ENCODE data around the gene GLRX5. TPM values are rescaled to one million over a fixed set of nuclear protein-coding genes. Genes with fewer than 3 reads are reported as not detected.

The GLRX5 gene
- total RNA-seq, 1 donor from 2014 or later: 38.9 TPM

DNA sequence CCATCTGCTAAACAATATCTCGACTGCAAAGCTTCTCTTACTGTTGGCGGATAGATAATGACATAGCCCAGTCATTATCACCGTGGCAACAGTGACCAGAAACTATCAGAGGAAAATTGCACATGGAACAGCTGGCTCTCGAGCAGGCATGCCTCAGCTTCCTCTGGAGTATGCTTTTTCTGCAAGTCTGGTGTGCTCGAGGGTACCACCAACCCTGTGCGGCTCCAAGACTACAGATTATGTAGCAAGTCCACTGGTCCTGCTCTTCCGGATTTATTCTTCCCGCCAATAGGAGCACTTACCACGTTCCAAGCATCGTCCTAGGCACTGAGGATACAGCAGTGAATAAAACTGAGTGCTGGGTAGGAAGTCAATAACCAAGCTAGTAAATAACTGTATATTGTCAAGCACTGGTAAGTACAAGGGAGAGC, 1.4 kb upstream of the GLRX5 start:
- Mint-ChIP-seq H3K36me3 (ENCODE audit: unreplicated experiment) (no peaks in the 10 kb centered on the region), H3K27me3 (ENCODE audit: unreplicated experiment) (peaks cover 5% of the 10 kb centered on the region), H3K4me1 (ENCODE audit: low read depth, unreplicated experiment) (peaks cover 35% of the 10 kb centered on the region), H3K9me3 (ENCODE audit: unreplicated experiment) (no peaks in the 10 kb centered on the region), H3K4me3 (ENCODE audit: unreplicated experiment) (peak overlapping the region; percentile 91), H3K27ac (ENCODE audit: unreplicated experiment) (peak overlapping the region; percentile 89)
- DNase-seq: no peak
- TF ChIP-seq, protein P1, sequence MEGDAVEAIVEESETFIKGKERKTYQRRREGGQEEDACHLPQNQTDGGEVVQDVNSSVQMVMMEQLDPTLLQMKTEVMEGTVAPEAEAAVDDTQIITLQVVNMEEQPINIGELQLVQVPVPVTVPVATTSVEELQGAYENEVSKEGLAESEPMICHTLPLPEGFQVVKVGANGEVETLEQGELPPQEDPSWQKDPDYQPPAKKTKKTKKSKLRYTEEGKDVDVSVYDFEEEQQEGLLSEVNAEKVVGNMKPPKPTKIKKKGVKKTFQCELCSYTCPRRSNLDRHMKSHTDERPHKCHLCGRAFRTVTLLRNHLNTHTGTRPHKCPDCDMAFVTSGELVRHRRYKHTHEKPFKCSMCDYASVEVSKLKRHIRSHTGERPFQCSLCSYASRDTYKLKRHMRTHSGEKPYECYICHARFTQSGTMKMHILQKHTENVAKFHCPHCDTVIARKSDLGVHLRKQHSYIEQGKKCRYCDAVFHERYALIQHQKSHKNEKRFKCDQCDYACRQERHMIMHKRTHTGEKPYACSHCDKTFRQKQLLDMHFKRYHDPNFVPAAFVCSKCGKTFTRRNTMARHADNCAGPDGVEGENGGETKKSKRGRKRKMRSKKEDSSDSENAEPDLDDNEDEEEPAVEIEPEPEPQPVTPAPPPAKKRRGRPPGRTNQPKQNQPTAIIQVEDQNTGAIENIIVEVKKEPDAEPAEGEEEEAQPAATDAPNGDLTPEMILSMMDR (IDR thresholded peaks at IDR 0.05; ENCODE audit: partially characterized antibody, unreplicated experiment): no peak

DNA sequence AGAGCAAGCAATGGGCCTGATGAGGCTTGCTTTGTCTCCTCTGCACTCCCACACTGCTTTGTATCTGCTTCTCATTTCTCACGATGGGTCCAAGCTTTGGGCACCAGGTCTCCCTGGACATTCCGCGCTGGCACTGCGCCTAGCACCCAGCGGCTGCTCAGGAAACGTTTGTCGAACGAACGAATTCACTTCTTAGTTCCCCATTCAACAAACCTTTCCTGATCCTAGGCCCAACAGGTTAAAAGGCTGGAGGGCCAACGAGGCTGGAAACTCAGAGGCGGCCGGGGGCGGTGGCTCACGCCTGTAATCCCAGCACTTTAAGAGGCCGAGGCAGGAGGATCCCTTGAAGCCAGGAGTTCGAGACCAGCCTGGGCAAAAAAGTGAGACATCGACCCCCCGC, 1.0 kb upstream of the GLRX5 start:
- no peak for DNase-seq
- Mint-ChIP-seq H3K4me3 (ENCODE audit: unreplicated experiment) (peak overlapping the region; percentile 91), H3K27me3 (ENCODE audit: unreplicated experiment) (peaks cover 5% of the 10 kb centered on the region), H3K9me3 (ENCODE audit: unreplicated experiment) (no peaks in the 10 kb centered on the region), H3K36me3 (ENCODE audit: unreplicated experiment) (no peaks in the 10 kb centered on the region), H3K27ac (ENCODE audit: unreplicated experiment) (peak overlapping the region; percentile 89), H3K4me1 (ENCODE audit: low read depth, unreplicated experiment) (peaks cover 36% of the 10 kb centered on the region)
- TF ChIP-seq, protein P1 (IDR thresholded peaks at IDR 0.05; ENCODE audit: partially characterized antibody, unreplicated experiment): no peak

DNA sequence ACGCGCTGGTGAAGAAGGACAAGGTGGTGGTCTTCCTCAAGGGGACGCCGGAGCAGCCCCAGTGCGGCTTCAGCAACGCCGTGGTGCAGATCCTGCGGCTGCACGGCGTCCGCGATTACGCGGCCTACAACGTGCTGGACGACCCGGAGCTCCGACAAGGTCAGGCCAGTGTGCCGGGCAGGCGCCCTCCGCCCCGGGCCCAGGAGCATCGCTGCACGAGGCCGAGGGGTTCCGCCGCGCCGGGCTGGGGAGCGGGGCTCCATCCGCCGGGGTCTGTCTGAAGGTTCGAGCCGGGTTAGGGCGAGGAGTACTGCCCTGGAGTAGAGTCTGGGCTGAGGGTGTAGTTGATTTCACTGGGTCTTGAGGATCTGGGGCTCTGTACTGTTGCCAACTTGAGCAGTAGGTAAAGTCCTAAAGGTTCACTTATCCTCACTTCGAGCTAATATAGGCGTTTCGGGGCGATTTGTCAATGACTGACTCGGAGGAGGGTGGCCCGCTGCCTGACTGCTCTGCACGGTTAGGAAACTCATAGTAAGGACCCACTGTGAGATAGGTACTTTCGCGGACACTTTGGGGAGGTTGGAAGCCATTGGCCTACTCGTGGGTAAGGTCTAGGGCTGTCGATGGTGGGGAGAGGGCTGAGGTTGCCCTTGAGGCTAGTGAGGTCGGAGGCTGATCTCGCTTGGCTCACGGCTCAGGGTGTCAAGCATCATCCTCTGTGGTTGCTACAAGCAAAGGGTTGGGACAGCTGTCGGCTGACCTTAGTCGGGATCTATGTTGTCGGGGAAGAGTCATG, 574 bp downstream of the GLRX5 start:
- Mint-ChIP-seq H3K27ac (ENCODE audit: unreplicated experiment) (peak overlapping the region; percentile 93), H3K4me1 (ENCODE audit: low read depth, unreplicated experiment) (peaks cover 36% of the 10 kb centered on the region), H3K4me3 (ENCODE audit: unreplicated experiment) (peak overlapping the region; percentile 94), H3K36me3 (ENCODE audit: unreplicated experiment) (no peaks in the 10 kb centered on the region), H3K27me3 (ENCODE audit: unreplicated experiment) (peaks cover 5% of the 10 kb centered on the region), H3K9me3 (ENCODE audit: unreplicated experiment) (no peaks in the 10 kb centered on the region)
- TF ChIP-seq, protein P1 (IDR thresholded peaks at IDR 0.05; ENCODE audit: partially characterized antibody, unreplicated experiment): no peak
- peak; percentile 55 for DNase-seq

DNA sequence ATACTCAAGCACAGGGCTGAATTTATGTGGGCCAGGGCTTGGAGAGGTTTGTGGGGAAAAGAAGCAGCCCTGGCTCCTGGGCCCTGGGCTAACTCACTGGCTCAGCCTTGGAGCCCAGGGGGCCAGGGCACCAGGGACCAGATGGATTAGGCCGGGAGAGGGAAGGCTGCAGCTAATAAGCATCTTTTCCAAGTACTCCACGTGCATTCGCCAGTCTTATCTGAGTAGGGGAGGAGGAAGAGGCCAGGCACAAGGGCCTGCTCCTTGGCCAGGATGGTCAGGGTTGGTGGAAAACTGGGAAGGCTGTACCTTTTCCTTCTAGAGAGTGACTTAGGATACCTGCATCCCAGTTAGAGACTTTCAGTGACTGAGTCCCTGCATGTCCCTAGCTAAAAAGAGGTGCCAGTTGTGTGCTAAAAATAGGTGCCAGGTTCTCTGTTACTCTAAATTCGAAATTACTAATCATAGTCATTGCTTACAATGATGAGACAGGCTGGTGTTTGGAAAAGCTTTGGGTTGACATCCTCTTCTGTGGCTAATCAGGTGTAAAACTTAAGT, 1.3 kb downstream of the GLRX5 start:
- DNase-seq: no peak
- H3K4me3 Mint-ChIP-seq (ENCODE audit: unreplicated experiment): peak overlapping the region; percentile 94
- H3K36me3 Mint-ChIP-seq (ENCODE audit: unreplicated experiment): no peaks in the 10 kb centered on the region
- H3K4me1 Mint-ChIP-seq (ENCODE audit: low read depth, unreplicated experiment): peaks cover 36% of the 10 kb centered on the region
- H3K9me3 Mint-ChIP-seq (ENCODE audit: unreplicated experiment): no peaks in the 10 kb centered on the region
- peak overlapping the region; percentile 93 for H3K27ac Mint-ChIP-seq (ENCODE audit: unreplicated experiment)
- TF ChIP-seq, protein P1 (IDR thresholded peaks at IDR 0.05; ENCODE audit: partially characterized antibody, unreplicated experiment): no peak
- H3K27me3 Mint-ChIP-seq (ENCODE audit: unreplicated experiment): peaks cover 5% of the 10 kb centered on the region

DNA sequence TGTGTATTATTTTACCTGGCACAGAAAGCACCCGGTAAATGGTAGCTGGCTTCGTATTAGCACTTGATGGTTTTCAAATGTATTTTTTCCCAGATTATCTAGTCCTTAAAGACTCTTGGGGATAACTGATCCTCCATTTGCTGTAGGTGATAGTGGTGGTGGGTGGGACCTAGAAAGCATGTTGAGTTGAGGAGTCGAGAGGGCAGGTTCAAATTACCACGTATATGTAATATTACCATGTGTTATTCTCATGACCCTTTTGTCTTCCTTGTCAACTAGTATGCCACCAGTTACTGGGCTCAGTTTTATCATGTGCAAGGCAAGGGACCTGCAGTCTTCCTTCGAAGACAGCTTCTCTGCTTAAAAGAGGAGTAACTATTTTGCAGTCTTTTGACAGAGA, 1.8 kb downstream of the GLRX5 start:
- Mint-ChIP-seq H3K27ac (ENCODE audit: unreplicated experiment) (no peak overlapping the region), H3K9me3 (ENCODE audit: unreplicated experiment) (no peaks in the 10 kb centered on the region), H3K27me3 (ENCODE audit: unreplicated experiment) (peaks cover 5% of the 10 kb centered on the region), H3K4me3 (ENCODE audit: unreplicated experiment) (peak overlapping the region; percentile 94), H3K36me3 (ENCODE audit: unreplicated experiment) (no peaks in the 10 kb centered on the region), H3K4me1 (ENCODE audit: low read depth, unreplicated experiment) (peaks cover 36% of the 10 kb centered on the region)
- TF ChIP-seq, protein P1 (IDR thresholded peaks at IDR 0.05; ENCODE audit: partially characterized antibody, unreplicated experiment): no peak
- DNase-seq: no peak

Data from glutamatergic neuron (in vitro differentiated cells).